HG03175 (cell line): ENCODE results near the gene KEAP1.

ENCODE experiments used
- ATAC-seq: cut with Tn5 transposase; IDR thresholded peaks from one replicate; pipeline ENCODE4 v1.9.1; 2021; ENCODE audit warnings: mild to moderate bottlenecking, moderate library complexity; ENCODE audit not compliant: unreplicated experiment

KEAP1 gene

GRCh38 chr19:10525636-10526035, 22.5 kb upstream of the KEAP1 start:
- ATAC-seq, result no peak

GRCh38 chr19:10523135-10523636, 20.0 kb upstream of the KEAP1 start:
- no peak for ATAC-seq

DNA sequence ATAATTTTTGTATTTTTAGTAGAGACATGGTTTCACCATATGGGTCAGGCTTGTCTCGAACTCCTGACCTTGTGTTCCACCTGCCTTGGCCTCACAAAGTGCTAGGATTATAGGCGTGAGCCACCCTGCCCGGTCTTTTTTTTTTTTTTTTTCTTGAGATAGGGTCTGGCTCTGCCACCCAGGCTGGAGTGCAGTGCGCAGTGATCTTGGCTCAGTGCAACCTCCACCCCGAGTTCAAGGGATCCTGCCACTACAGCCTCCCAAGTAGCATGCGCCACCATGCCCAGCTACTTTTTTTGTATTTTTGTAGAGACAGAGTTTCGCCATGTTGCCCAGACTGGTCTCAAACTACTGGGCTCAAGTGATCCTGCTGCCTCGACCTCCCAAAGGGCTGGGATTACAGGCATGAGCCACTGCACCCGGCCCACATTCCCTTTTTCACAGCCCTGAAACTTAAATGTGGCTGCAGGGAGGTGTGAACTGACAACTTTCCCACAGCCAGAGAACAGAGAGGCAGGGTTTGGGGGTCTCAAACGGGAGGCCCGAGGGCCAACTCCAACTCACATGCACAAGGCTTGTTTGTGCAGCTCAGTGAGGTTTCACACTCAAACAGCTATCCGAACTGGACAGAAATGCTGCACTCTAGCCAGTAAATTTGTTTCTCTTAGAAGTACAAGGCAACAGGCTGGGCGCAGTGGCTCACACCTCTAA, 18.5 kb upstream of the KEAP1 start:
- ATAC-seq, result no peak

- no peak for ATAC-seq
Measured at GRCh38 chr19:10520652-10521318, 17.6 kb upstream of the KEAP1 start.

- no peak for ATAC-seq
Measured at GRCh38 chr19:10519421-10519820, 16.3 kb upstream of the KEAP1 start.

DNA sequence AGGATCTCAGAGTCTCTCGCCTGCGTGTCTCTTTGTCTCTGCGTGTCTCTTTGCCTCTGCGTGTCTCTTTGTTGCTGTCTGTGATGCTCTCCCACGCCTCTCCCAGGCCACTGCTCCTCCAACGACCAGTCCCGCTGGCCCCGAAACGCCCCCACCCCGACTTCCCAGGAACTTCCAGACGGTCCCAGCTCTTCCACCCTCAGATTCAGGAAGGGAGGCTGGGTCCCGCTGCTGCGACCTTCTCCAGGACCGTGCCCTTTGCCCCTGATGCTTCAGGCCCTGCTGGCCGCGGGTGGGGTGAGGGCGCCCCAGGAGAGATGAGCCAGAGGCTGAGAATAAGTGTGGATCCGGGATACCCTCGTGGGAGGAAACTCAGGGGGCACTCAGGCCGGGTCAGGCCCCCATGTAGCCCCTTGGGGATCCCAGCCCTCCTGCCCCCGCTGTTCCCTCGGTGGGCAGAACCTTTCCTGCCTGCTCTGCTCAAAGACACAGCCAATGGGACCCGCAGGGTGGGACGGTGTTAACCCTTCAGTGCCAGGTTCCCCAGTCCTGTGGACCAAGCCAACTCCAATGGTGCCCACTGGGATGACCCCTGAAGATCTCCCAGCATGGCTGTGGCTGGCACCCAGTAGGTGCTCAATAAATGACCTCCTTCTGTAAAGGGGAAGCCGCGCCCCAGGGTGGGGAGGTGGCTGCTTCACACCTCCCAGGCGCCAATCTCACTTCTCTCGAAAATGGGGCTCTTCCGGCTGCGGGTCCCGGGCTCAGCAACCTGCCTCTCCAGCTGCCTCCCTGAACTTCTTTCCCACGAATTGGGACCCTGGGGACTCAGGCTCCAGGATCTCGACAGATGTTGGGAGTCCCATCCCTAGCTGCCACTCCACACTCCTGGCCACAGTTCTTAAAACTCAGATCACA, 15.5 kb upstream of the KEAP1 start:
- no peak for ATAC-seq

DNA sequence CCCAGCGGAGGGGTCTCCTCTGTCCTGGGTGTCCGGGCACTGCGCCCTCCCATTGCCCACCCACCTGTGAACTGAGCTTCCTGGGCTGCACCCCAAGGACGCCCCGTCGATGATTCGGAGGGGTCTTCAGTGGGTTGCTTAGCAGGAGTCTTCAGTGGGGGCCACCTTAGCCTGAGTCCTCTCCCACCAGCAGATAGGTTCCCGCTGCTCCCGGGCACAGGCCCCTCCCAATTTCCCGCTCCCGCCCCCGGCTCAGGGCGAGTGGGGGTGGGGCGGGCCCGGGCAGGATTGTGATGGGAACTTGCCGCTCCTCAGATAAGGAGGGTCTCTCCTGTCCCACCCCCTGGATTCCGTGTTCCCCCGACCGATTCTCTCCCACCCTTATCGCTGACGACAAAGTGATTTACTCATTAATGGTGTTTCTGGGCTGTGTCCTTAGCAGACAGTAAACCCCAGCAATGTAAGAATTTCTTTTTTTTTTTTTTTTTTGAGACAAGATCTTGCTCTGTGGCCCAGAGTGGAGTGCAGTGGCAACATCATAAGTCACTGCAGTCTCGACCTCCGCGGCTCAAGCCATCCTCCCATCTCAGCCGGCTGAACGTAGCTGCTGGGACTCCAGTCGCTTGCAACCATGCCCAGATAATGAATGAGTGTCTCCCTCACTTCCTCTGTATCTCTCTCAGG, 14.7 kb upstream of the KEAP1 start:
- ATAC-seq, result no peak

DNA sequence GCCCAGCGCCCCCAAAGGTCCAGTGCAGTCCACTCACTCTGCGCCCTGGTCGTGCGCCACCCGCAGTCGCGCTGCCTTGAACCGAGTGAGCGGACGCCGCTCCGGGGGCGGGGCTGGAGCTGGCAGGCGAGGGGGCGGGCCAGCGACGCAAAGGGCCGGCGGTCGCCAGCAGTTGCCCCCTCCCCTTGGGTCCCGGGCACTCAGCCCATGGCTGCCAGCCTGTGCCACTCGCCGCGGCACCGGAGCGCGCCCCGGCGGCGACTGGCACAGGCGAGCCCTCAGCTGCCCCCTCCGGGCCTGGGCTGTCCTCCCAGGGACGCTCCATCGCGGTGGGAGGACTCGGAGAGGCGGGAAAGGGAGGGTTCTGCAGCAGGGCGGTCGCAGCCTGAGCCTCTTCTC, 14.2 kb upstream of the KEAP1 start, which contains the start of gene S1PR5:
Gene S1PR5, minus strand, starts transcription at position 87 of the 399 bp plus-strand sequence. CDS start 2,436 bp downstream, outside the sequence.
- no peak for ATAC-seq

GRCh38 chr19:10516671-10517286, 13.6 kb upstream of the KEAP1 start:
- ATAC-seq, result no peak

- no peak for ATAC-seq
Measured at GRCh38 chr19:10516064-10516385, 12.9 kb upstream of the KEAP1 start.

GRCh38 chr19:10514211-10515145, 11.3 kb upstream of the KEAP1 start:
- ATAC-seq, result no peak

- no peak for ATAC-seq
Measured at GRCh38 chr19:10513223-10513622, 10.1 kb upstream of the KEAP1 start.

DNA sequence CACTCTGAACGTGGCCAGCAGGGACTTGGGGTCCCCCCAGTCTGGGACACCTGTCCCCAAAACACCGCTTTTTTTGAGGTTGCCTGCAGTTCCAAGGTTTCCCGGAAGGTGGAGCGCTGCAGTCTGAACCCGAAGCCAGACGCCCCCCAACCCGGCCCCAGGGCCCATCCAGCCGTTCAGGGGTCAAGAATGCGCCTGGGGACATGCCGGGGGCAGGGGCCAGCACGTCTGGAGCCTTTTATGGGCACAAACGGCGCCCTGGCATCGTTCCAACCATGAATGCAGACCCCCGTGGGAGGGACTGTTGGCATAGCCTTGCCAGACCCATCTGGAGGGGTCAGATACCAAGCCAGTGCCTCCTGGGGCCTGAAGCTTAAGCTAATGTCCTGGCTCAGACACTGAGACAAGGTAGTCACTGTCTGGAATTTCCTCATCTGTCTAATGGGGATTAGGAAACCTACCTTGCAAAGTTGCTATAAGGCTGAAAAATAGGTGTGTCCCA, 7.2 kb upstream of the KEAP1 start:
- no peak for ATAC-seq

- no peak for ATAC-seq
Measured at GRCh38 chr19:10508707-10509106, 5.6 kb upstream of the KEAP1 start.

DNA sequence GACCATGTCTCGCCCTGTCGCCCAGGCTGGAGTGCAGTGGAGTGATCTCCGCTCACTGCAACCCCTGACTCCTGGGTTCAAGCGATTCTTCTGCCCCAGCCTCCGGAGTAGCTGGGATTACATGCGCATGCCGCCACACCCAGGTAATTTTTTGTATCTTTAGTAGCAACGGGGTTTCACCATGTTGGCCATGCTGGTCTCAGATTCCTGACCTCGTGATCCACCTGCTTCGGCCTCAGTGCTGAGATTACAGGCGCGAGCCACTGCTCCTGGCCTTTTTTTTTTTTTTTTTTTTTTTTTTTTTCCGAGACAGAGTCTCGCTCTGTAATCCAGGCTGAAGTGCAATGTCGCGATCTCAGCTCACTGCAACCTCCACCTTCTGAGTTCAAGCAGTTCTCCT, 4.9 kb upstream of the KEAP1 start:
- ATAC-seq, result no peak

- ATAC-seq, result no peak
Measured at GRCh38 chr19:10505583-10506229, 2.5 kb upstream of the KEAP1 start.

DNA sequence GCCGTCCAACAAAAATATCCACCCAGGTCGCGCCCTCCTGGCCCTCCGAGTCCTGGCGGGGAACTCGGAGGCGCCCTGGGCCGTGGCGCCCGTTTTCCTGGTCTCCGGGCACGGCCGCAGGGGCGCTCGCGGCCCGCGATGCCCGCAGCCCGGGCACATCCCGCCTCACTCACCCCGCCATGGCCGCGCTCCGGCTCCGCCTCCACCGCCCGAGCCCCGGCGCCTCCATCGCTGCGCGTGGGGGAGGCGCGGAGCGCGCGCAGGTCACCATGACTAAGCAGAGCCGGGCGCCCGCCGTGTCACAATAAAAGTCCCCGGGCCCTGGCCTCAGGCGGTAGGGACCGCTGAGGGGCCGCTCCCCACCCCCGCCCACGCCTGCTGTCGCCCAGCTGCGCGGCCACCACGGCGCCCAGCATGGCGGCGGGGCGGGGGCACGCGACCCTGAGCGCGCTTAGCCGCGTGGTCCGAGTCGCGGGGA, 593 bp downstream of the KEAP1 start:
- ATAC-seq, result peak; percentile 82

DNA sequence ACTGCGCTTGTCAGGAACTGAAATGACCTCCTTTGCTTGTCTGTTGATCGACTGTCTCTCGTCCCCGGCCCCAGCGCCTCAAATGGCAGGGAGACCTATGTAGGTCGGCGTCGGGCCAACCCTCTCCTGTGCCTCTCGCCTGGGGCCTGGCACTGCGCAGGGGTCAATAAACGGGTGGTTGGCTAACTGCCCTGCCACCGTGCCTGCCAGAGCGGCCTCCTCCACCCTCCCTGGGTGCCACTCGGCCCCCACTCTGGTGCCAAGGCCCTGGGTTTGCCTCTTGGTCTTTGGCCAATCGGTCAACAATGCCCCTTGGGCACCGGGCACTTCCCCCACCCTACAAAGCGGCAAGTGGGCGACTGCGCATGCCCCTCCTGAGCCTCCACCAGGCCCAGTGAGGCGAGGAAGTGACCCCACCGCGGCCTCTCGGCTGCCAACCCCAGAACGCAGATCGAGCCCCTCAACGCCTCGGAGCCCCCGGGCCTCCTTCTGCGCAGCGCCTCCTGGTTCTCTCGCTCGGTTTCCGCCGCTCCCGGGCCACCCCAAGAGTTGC, 1.1 kb downstream of the KEAP1 start:
- ATAC-seq, result peak; percentile 36
